ENCODE data around the gene PLA2G4F. TPM values are rescaled to one million over a fixed set of nuclear protein-coding genes. Genes with fewer than 3 reads are reported as not detected.

PLA2G4F gene
- total RNA-seq, 1 experiment from 2014 or later = not detected

- Histone ChIP-seq H3K9ac (ENCODE audit: low read length) (no peak overlapping the region), H2AFZ (ENCODE audit: low read length) (no peak overlapping the region), H3K27ac (ENCODE audit: low read length) (no peak overlapping the region), H3K4me1 (ENCODE audit: low read length) (no peaks in the 10 kb centered on the region), H3K4me2 (ENCODE audit: low read depth, low read length, poor library complexity, severe bottlenecking) (no peak overlapping the region), H3K36me3 (ENCODE audit: insufficient read depth, low read length) (no peaks in the 10 kb centered on the region), H4K20me1 (ENCODE audit: insufficient read depth, low read depth, low read length) (no peaks in the 10 kb centered on the region), H3K9me3 (ENCODE audit: low read length) (no peaks in the 10 kb centered on the region), H3K4me3 (ENCODE audit: low read length) (no peak overlapping the region), H3K27me3 (ENCODE audit: low read length) (no peaks in the 10 kb centered on the region), H3K9me2 (replicated peaks; ENCODE audit: insufficient read depth, low read length) (no peaks in the 10 kb centered on the region), H3K79me2 (ENCODE audit: low read length) (no peaks in the 10 kb centered on the region)
- no peak for DNase-seq
These were observed 13.1 kb downstream of the PLA2G4F start for GRCh38 chr15:42143356-42143755.

- H3K9me3 ChIP-seq (ENCODE audit: low read length) = no peaks in the 10 kb centered on the region
- no peak overlapping the region for H3K9ac ChIP-seq (ENCODE audit: low read length)
- H3K79me2 ChIP-seq (ENCODE audit: low read length) = no peaks in the 10 kb centered on the region
- no peak overlapping the region for H3K4me2 ChIP-seq (ENCODE audit: low read depth, low read length, poor library complexity, severe bottlenecking)
- H3K4me3 ChIP-seq (ENCODE audit: low read length) = no peak overlapping the region
- no peak for DNase-seq
- no peak overlapping the region for H2AFZ ChIP-seq (ENCODE audit: low read length)
- no peaks in the 10 kb centered on the region for H4K20me1 ChIP-seq (ENCODE audit: insufficient read depth, low read depth, low read length)
- no peaks in the 10 kb centered on the region for H3K27me3 ChIP-seq (ENCODE audit: low read length)
- H3K9me2 ChIP-seq (replicated peaks; ENCODE audit: insufficient read depth, low read length) = no peaks in the 10 kb centered on the region
- no peak overlapping the region for H3K27ac ChIP-seq (ENCODE audit: low read length)
- H3K4me1 ChIP-seq (ENCODE audit: low read length) = no peaks in the 10 kb centered on the region
- no peaks in the 10 kb centered on the region for H3K36me3 ChIP-seq (ENCODE audit: insufficient read depth, low read length)
These were observed 14.4 kb downstream of the PLA2G4F start for GRCh38 chr15:42141795-42142667.

- no peaks in the 10 kb centered on the region for H3K9me2 ChIP-seq (replicated peaks; ENCODE audit: insufficient read depth, low read length)
- H3K4me2 ChIP-seq (ENCODE audit: low read depth, low read length, poor library complexity, severe bottlenecking) = no peak overlapping the region
- no peaks in the 10 kb centered on the region for H4K20me1 ChIP-seq (ENCODE audit: insufficient read depth, low read depth, low read length)
- no peak overlapping the region for H3K4me3 ChIP-seq (ENCODE audit: low read length)
- H2AFZ ChIP-seq (ENCODE audit: low read length) = no peak overlapping the region
- no peak for DNase-seq
- no peaks in the 10 kb centered on the region for H3K4me1 ChIP-seq (ENCODE audit: low read length)
- no peaks in the 10 kb centered on the region for H3K36me3 ChIP-seq (ENCODE audit: insufficient read depth, low read length)
- H3K27ac ChIP-seq (ENCODE audit: low read length) = no peak overlapping the region
- H3K79me2 ChIP-seq (ENCODE audit: low read length) = no peaks in the 10 kb centered on the region
- H3K9me3 ChIP-seq (ENCODE audit: low read length) = no peaks in the 10 kb centered on the region
- no peaks in the 10 kb centered on the region for H3K27me3 ChIP-seq (ENCODE audit: low read length)
- no peak overlapping the region for H3K9ac ChIP-seq (ENCODE audit: low read length)
These were observed 15.2 kb downstream of the PLA2G4F start for GRCh38 chr15:42141246-42141645.

GRCh38 chr15:42140383-42141070 lies 15.9 kb downstream of the PLA2G4F start:
- Histone ChIP-seq H3K4me3 (ENCODE audit: low read length) (no peak overlapping the region), H3K9me3 (ENCODE audit: low read length) (no peaks in the 10 kb centered on the region), H3K79me2 (ENCODE audit: low read length) (no peaks in the 10 kb centered on the region), H3K36me3 (ENCODE audit: insufficient read depth, low read length) (no peaks in the 10 kb centered on the region), H3K9me2 (replicated peaks; ENCODE audit: insufficient read depth, low read length) (no peaks in the 10 kb centered on the region), H2AFZ (ENCODE audit: low read length) (no peak overlapping the region), H4K20me1 (ENCODE audit: insufficient read depth, low read depth, low read length) (no peaks in the 10 kb centered on the region), H3K4me2 (ENCODE audit: low read depth, low read length, poor library complexity, severe bottlenecking) (no peak overlapping the region), H3K4me1 (ENCODE audit: low read length) (no peaks in the 10 kb centered on the region), H3K9ac (ENCODE audit: low read length) (no peak overlapping the region), H3K27ac (ENCODE audit: low read length) (no peak overlapping the region), H3K27me3 (ENCODE audit: low read length) (no peaks in the 10 kb centered on the region)
- DNase-seq = no peak

GRCh38 chr15:42139596-42139995 lies 16.8 kb downstream of the PLA2G4F start:
- no peaks in the 10 kb centered on the region for H3K36me3 ChIP-seq (ENCODE audit: insufficient read depth, low read length)
- no peak overlapping the region for H2AFZ ChIP-seq (ENCODE audit: low read length)
- no peaks in the 10 kb centered on the region for H3K27me3 ChIP-seq (ENCODE audit: low read length)
- H4K20me1 ChIP-seq (ENCODE audit: insufficient read depth, low read depth, low read length) = no peaks in the 10 kb centered on the region
- H3K9ac ChIP-seq (ENCODE audit: low read length) = no peak overlapping the region
- H3K9me2 ChIP-seq (replicated peaks; ENCODE audit: insufficient read depth, low read length) = no peaks in the 10 kb centered on the region
- H3K4me1 ChIP-seq (ENCODE audit: low read length) = no peaks in the 10 kb centered on the region
- no peak overlapping the region for H3K27ac ChIP-seq (ENCODE audit: low read length)
- H3K79me2 ChIP-seq (ENCODE audit: low read length) = no peaks in the 10 kb centered on the region
- H3K9me3 ChIP-seq (ENCODE audit: low read length) = no peaks in the 10 kb centered on the region
- no peak overlapping the region for H3K4me3 ChIP-seq (ENCODE audit: low read length)
- no peak overlapping the region for H3K4me2 ChIP-seq (ENCODE audit: low read depth, low read length, poor library complexity, severe bottlenecking)
- DNase-seq = no peak

- H3K36me3 ChIP-seq (ENCODE audit: insufficient read depth, low read length) = no peaks in the 10 kb centered on the region
- no peak overlapping the region for H3K9ac ChIP-seq (ENCODE audit: low read length)
- no peak overlapping the region for H3K27ac ChIP-seq (ENCODE audit: low read length)
- DNase-seq = no peak
- H3K4me2 ChIP-seq (ENCODE audit: low read depth, low read length, poor library complexity, severe bottlenecking) = no peak overlapping the region
- no peak overlapping the region for H3K4me3 ChIP-seq (ENCODE audit: low read length)
- H3K4me1 ChIP-seq (ENCODE audit: low read length) = peaks cover 4% of the 10 kb centered on the region
- no peaks in the 10 kb centered on the region for H3K9me3 ChIP-seq (ENCODE audit: low read length)
- H3K9me2 ChIP-seq (replicated peaks; ENCODE audit: insufficient read depth, low read length) = no peaks in the 10 kb centered on the region
- no peaks in the 10 kb centered on the region for H4K20me1 ChIP-seq (ENCODE audit: insufficient read depth, low read depth, low read length)
- H3K27me3 ChIP-seq (ENCODE audit: low read length) = no peaks in the 10 kb centered on the region
- H2AFZ ChIP-seq (ENCODE audit: low read length) = no peak overlapping the region
- H3K79me2 ChIP-seq (ENCODE audit: low read length) = no peaks in the 10 kb centered on the region
These were observed 17.5 kb downstream of the PLA2G4F start for GRCh38 chr15:42138968-42139386.

GRCh38 chr15:42138411-42138810 lies 18.0 kb downstream of the PLA2G4F start:
- H3K27ac ChIP-seq (ENCODE audit: low read length) = no peak overlapping the region
- no peaks in the 10 kb centered on the region for H4K20me1 ChIP-seq (ENCODE audit: insufficient read depth, low read depth, low read length)
- H3K36me3 ChIP-seq (ENCODE audit: insufficient read depth, low read length) = no peaks in the 10 kb centered on the region
- no peaks in the 10 kb centered on the region for H3K27me3 ChIP-seq (ENCODE audit: low read length)
- no peak overlapping the region for H3K9ac ChIP-seq (ENCODE audit: low read length)
- no peak for DNase-seq
- no peaks in the 10 kb centered on the region for H3K9me3 ChIP-seq (ENCODE audit: low read length)
- no peak overlapping the region for H3K4me3 ChIP-seq (ENCODE audit: low read length)
- H3K9me2 ChIP-seq (replicated peaks; ENCODE audit: insufficient read depth, low read length) = no peaks in the 10 kb centered on the region
- peaks cover 9% of the 10 kb centered on the region for H3K4me1 ChIP-seq (ENCODE audit: low read length)
- no peaks in the 10 kb centered on the region for H3K79me2 ChIP-seq (ENCODE audit: low read length)
- H3K4me2 ChIP-seq (ENCODE audit: low read depth, low read length, poor library complexity, severe bottlenecking) = no peak overlapping the region
- H2AFZ ChIP-seq (ENCODE audit: low read length) = no peak overlapping the region

GRCh38 chr15:42137461-42138261 lies 18.8 kb downstream of the PLA2G4F start:
- peak; percentile 74 for DNase-seq
- Histone ChIP-seq H3K27me3 (ENCODE audit: low read length) (no peaks in the 10 kb centered on the region), H3K79me2 (ENCODE audit: low read length) (no peaks in the 10 kb centered on the region), H3K4me3 (ENCODE audit: low read length) (no peak overlapping the region), H3K4me2 (ENCODE audit: low read depth, low read length, poor library complexity, severe bottlenecking) (no peak overlapping the region), H4K20me1 (ENCODE audit: insufficient read depth, low read depth, low read length) (no peaks in the 10 kb centered on the region), H3K9me3 (ENCODE audit: low read length) (no peaks in the 10 kb centered on the region), H3K27ac (ENCODE audit: low read length) (no peak overlapping the region), H3K4me1 (ENCODE audit: low read length) (peaks cover 14% of the 10 kb centered on the region), H2AFZ (ENCODE audit: low read length) (no peak overlapping the region), H3K9me2 (replicated peaks; ENCODE audit: insufficient read depth, low read length) (no peaks in the 10 kb centered on the region), H3K9ac (ENCODE audit: low read length) (no peak overlapping the region), H3K36me3 (ENCODE audit: insufficient read depth, low read length) (no peaks in the 10 kb centered on the region)

Measured in Karpas-422 (cell line).